ENCODE results near the gene PEX10. TPM values are rescaled to one million over a fixed set of nuclear protein-coding genes. Genes with fewer than 3 reads are reported as not detected.

The PEX10 gene
- total RNA-seq, 2 donors from 2014 or later, result 38.3 to 49.9 TPM

GRCh38 chr1:2452201-2452931 lies 40.0 kb upstream of the PEX10 start:
- no peaks in the 10 kb centered on the region for H3K9me3 ChIP-seq
- H3K36me3 ChIP-seq, result no peaks in the 10 kb centered on the region
- H3K4me3 ChIP-seq, result no peak overlapping the region
- DNase-seq (ENCODE audit: low spot score), result no peak
- H3K27me3 ChIP-seq (replicated peaks; ENCODE audit: insufficient read depth), result no peaks in the 10 kb centered on the region
- no peak overlapping the region for H3K27ac ChIP-seq
- intact Hi-C loops (cut with DNase I), result no loop called here
- 51% methylated on average over 20 of the region's 21 CpGs for WGBS
- no peak for TF ChIP-seq POLR2A (IDR thresholded peaks at IDR 0.05)
- TF ChIP-seq CTCF (IDR thresholded peaks at IDR 0.05), result no peak
- TF ChIP-seq POLR2AphosphoS5 (IDR thresholded peaks at IDR 0.05), result no peak
- no peaks in the 10 kb centered on the region for H3K4me1 ChIP-seq (replicated peaks)

- DNase-seq (ENCODE audit: low spot score), result no peak
- Histone ChIP-seq H3K36me3 (no peaks in the 10 kb centered on the region), H3K4me1 (replicated peaks) (no peaks in the 10 kb centered on the region), H3K9me3 (no peaks in the 10 kb centered on the region), H3K27me3 (replicated peaks; ENCODE audit: insufficient read depth) (no peaks in the 10 kb centered on the region), H3K4me3 (no peak overlapping the region), H3K27ac (no peak overlapping the region)
- intact Hi-C loops (cut with DNase I), result no loop called here
- no peak for TF ChIP-seq CTCF (IDR thresholded peaks at IDR 0.05)
- no peak for TF ChIP-seq POLR2A (IDR thresholded peaks at IDR 0.05)
- no peak for TF ChIP-seq POLR2AphosphoS5 (IDR thresholded peaks at IDR 0.05)
- 47% methylated on average over 13 of the region's 18 CpGs for WGBS
These were observed 39.4 kb upstream of the PEX10 start for GRCh38 chr1:2451741-2452140.

GRCh38 chr1:2449636-2450454 lies 37.5 kb upstream of the PEX10 start:
- intact Hi-C loops (cut with DNase I), result no loop called here
- Histone ChIP-seq H3K27me3 (replicated peaks; ENCODE audit: insufficient read depth) (no peaks in the 10 kb centered on the region), H3K36me3 (no peaks in the 10 kb centered on the region), H3K4me3 (no peak overlapping the region), H3K27ac (no peak overlapping the region), H3K4me1 (replicated peaks) (no peaks in the 10 kb centered on the region), H3K9me3 (no peaks in the 10 kb centered on the region)
- 77% methylated on average over 23 of the region's 23 CpGs for WGBS
- no peak for TF ChIP-seq POLR2A (IDR thresholded peaks at IDR 0.05)
- no peak for TF ChIP-seq POLR2AphosphoS5 (IDR thresholded peaks at IDR 0.05)
- no peak for TF ChIP-seq CTCF (IDR thresholded peaks at IDR 0.05)
- no peak for DNase-seq (ENCODE audit: low spot score)

GRCh38 chr1:2448098-2448445 lies 35.7 kb upstream of the PEX10 start:
- Histone ChIP-seq H3K9me3 (no peaks in the 10 kb centered on the region), H3K4me3 (no peak overlapping the region), H3K4me1 (replicated peaks) (no peaks in the 10 kb centered on the region), H3K27ac (no peak overlapping the region), H3K27me3 (replicated peaks; ENCODE audit: insufficient read depth) (no peaks in the 10 kb centered on the region), H3K36me3 (no peaks in the 10 kb centered on the region)
- DNase-seq (ENCODE audit: low spot score), result no peak
- intact Hi-C loops (cut with DNase I), result no loop called here
- WGBS, result 75% methylated on average over 11 of the region's 18 CpGs
- TF ChIP-seq CTCF (IDR thresholded peaks at IDR 0.05) (no peak), POLR2AphosphoS5 (IDR thresholded peaks at IDR 0.05) (no peak), POLR2A (IDR thresholded peaks at IDR 0.05) (no peak)
